Nephron (organoid): ENCODE results near the gene EPHB6.

Experiments used
- H3K27ac Mint-ChIP-seq, 3 experiments: 2 replicates each; pipeline ENCODE4 v1.8.0; 2020; ENCODE audit warnings: mixed read lengths in 3 of 3, mild to moderate bottlenecking in 2 of 3, moderate library complexity in 1 of 3
- H3K27me3 Mint-ChIP-seq: 2 replicates; pipeline ENCODE4 v1.8.0; 2021; ENCODE audit warnings: low read depth, mild to moderate bottlenecking, moderate library complexity, mixed read lengths
- H3K36me3 Mint-ChIP-seq: 2 replicates; pipeline ENCODE4 v1.8.0; 2020; ENCODE audit warnings: low read depth, mixed read lengths
- H3K4me1 Mint-ChIP-seq: 2 replicates; pipeline ENCODE4 v1.8.0; 2020; ENCODE audit warnings: mixed read lengths
- H3K4me3 Mint-ChIP-seq, 3 experiments: 2 replicates each; pipeline ENCODE4 v1.8.0; 2020; ENCODE audit warnings: mild to moderate bottlenecking in 3 of 3, mixed read lengths in 3 of 3, moderate library complexity in 2 of 3
- H3K9me3 Mint-ChIP-seq: 2 replicates; pipeline ENCODE4 v1.8.0; 2020; ENCODE audit warnings: mixed read lengths
- CTCF ChIP-seq, 3 experiments: fragments of 200-600 bp; sonication (generic); IDR thresholded peaks; one replicate each; pipeline ENCODE4 v1.5.0; 2021; ENCODE audit warnings: antibody characterized with exemption in 3 of 3; ENCODE audit not compliant: unreplicated experiment in 3 of 3

Gene EPHB6

GRCh38 chr7:142878315-142878714, 23.4 kb downstream of the EPHB6 start:
- Mint-ChIP-seq H3K27me3 (peaks cover 28% of the 10 kb centered on the region), H3K27ac (no peak overlapping the region), H3K4me1 (no peaks in the 10 kb centered on the region), H3K36me3 (peaks cover 4% of the 10 kb centered on the region), H3K9me3 (no peaks in the 10 kb centered on the region), H3K4me3 (no peak overlapping the region)
- TF ChIP-seq CTCF (IDR thresholded peaks at IDR 0.05; ENCODE audit: unreplicated experiment in 3 of 3) = no peak

- no peak overlapping the region for H3K27ac Mint-ChIP-seq
- H3K4me1 Mint-ChIP-seq = no peaks in the 10 kb centered on the region
- H3K9me3 Mint-ChIP-seq = no peaks in the 10 kb centered on the region
- peaks cover 28% of the 10 kb centered on the region for H3K27me3 Mint-ChIP-seq
- no peak overlapping the region for H3K4me3 Mint-ChIP-seq
- TF ChIP-seq CTCF (IDR thresholded peaks at IDR 0.05; ENCODE audit: unreplicated experiment in 3 of 3) = no peak
- peaks cover under 1% of the 10 kb centered on the region for H3K36me3 Mint-ChIP-seq
Observed at GRCh38 chr7:142879060-142879459, 24.2 kb downstream of the EPHB6 start.

GRCh38 chr7:142880876-142881505, 26.1 kb downstream of the EPHB6 start:
- H3K27me3 Mint-ChIP-seq = peaks cover 28% of the 10 kb centered on the region
- H3K36me3 Mint-ChIP-seq = no peaks in the 10 kb centered on the region
- no peaks in the 10 kb centered on the region for H3K9me3 Mint-ChIP-seq
- TF ChIP-seq CTCF (IDR thresholded peaks at IDR 0.05; ENCODE audit: unreplicated experiment in 3 of 3) = peak; percentile 34 to 60 (median 52)
- no peak overlapping the region for H3K4me3 Mint-ChIP-seq
- H3K4me1 Mint-ChIP-seq = no peaks in the 10 kb centered on the region
- H3K27ac Mint-ChIP-seq = no peak overlapping the region

- Mint-ChIP-seq H3K4me1 (no peaks in the 10 kb centered on the region), H3K27ac (no peak overlapping the region), H3K36me3 (no peaks in the 10 kb centered on the region), H3K4me3 (no peak overlapping the region), H3K9me3 (no peaks in the 10 kb centered on the region), H3K27me3 (peaks cover 23% of the 10 kb centered on the region)
- no peak for TF ChIP-seq CTCF (IDR thresholded peaks at IDR 0.05; ENCODE audit: unreplicated experiment in 3 of 3)
Observed at GRCh38 chr7:142881586-142882337, 26.9 kb downstream of the EPHB6 start.

- no peaks in the 10 kb centered on the region for H3K36me3 Mint-ChIP-seq
- H3K4me3 Mint-ChIP-seq = no peak overlapping the region
- no peaks in the 10 kb centered on the region for H3K4me1 Mint-ChIP-seq
- H3K27me3 Mint-ChIP-seq = peaks cover 21% of the 10 kb centered on the region
- H3K27ac Mint-ChIP-seq = no peak overlapping the region
- no peak for TF ChIP-seq CTCF (IDR thresholded peaks at IDR 0.05; ENCODE audit: unreplicated experiment in 3 of 3)
- H3K9me3 Mint-ChIP-seq = no peaks in the 10 kb centered on the region
Observed at GRCh38 chr7:142882338-142882678, 27.4 kb downstream of the EPHB6 start.

GRCh38 chr7:142883145-142883544, 28.3 kb downstream of the EPHB6 start:
- H3K4me3 Mint-ChIP-seq = no peak overlapping the region
- no peaks in the 10 kb centered on the region for H3K9me3 Mint-ChIP-seq
- H3K27ac Mint-ChIP-seq = peak overlapping the region in 1 of 3 experiments; percentile 79
- peaks cover 16% of the 10 kb centered on the region for H3K27me3 Mint-ChIP-seq
- H3K4me1 Mint-ChIP-seq = no peaks in the 10 kb centered on the region
- TF ChIP-seq CTCF (IDR thresholded peaks at IDR 0.05; ENCODE audit: unreplicated experiment in 3 of 3) = no peak
- no peaks in the 10 kb centered on the region for H3K36me3 Mint-ChIP-seq
